NOMO-1 (cell line): Measurements from ENCODE around the gene NTHL1.

Experiments used
- DNase-seq, 2 experiments: peaks; one replicate each; lab custom pipeline; 2025; ENCODE audit not compliant: unreplicated experiment in 2 of 2; lab: John Stamatoyannopoulos, UW

The NTHL1 gene

DNA sequence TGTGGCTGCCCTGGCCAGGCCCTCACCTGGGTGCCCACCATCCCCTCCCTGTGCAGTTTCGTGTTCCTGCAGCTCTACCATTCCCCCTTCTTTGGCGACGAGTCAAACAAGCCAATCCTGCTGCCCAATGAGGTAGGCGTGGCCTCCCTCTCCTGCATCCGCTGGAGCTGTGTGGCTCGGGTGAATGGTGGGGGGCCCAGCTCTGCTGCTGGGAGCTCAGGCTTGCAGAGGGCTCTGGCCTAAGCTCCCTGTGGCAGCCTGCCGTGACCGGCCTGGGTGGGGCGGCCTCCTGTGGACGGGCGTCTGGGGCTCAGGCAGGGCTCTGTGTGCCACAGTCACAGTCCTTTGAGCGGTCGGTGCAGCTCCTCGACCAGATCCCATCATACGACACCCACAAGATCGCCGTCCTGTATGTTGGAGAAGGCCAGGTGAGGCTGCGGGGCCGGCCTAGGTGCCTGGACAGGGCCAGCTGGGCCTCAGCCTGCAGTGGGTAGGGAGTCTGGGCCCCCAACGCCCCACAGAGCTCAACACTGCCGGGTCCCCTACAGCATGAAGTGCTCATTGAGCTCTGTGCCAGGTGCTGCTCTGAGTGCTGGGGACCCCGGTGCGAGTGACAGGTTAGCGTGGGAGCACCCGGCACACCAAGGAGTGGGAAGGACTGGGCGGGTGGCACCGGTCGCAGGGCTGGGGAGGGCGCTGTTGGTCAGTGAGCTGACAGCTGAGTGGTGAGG lies 37.4 kb upstream of the NTHL1 start:
- no peak for DNase-seq

DNA sequence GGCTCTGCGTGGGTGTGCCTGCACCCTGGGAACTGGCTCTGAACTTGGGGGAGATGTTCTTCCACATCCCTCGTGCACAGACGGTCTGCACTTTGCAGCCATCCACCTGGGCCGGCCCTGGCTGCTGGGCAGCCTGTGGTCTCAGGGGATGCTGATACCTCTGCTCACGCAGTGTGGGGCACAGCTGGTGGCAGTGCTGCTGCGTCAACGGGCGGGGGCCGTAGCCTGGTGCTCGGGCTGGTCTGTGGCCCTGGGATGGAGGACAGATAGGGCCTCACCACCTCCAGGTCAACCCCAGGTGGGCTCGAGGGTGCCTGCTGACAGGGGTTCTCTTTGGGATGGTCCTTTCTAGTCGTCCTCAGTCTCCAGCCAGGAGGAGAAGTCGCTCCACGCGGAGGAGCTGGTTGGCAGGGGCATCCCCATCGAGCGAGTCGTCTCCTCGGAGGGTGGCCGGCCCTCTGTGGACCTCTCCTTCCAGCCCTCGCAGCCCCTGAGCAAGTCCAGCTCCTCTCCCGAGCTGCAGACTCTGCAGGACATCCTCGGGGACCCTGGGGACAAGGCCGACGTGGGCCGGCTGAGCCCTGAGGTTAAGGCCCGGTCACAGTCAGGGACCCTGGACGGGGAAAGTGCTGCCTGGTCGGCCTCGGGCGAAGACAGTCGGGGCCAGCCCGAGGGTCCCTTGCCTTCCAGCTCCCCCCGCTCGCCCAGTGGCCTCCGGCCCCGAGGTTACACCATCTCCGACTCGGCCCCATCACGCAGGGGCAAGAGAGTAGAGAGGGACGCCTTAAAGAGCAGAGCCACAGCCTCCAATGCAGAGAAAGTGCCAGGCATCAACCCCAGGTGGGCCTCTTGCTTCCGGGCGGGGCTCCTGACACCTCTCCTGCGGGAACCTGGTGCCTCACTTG lies 36.5 kb upstream of the NTHL1 start:
- DNase-seq: no peak

DNA sequence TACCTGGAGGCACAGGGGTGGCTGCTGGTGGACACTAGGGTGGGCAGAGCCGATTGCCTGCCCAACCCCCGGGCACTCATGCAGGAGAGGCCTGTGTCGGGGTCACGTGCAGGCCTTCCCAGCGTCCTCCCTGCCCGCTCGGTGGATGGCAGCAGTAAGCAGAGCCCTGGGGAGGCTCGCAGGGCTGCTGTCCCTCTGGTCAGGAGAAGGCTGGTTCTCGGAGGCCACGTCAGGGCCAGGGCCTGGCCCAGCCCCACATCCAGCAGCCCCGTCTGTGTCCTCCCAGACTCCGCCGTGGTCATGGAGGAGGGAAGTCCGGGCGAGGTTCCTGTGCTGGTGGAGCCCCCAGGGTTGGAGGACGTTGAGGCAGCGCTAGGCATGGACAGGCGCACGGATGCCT lies 35.8 kb upstream of the NTHL1 start:
- DNase-seq: no peak

DNA sequence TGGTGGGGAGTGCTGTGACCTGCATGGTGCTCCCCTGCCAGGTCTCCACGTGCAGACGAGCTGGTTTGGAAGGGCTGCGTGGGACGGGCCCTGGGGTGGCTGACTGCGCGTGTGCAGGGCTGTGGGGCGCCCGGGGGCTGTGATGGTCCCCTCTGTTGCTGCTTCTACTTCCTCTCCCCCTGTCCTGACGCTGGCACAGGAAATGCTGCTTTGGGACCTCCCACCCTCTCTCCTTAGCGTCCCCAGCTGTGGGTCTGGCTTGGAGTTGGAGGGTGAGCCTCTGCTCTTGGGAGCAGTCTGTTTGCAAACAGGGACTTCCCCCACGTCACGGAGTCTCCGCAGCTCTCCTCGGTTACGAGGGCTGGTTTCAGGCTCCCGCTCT lies 35.3 kb upstream of the NTHL1 start:
- no peak for DNase-seq

DNA sequence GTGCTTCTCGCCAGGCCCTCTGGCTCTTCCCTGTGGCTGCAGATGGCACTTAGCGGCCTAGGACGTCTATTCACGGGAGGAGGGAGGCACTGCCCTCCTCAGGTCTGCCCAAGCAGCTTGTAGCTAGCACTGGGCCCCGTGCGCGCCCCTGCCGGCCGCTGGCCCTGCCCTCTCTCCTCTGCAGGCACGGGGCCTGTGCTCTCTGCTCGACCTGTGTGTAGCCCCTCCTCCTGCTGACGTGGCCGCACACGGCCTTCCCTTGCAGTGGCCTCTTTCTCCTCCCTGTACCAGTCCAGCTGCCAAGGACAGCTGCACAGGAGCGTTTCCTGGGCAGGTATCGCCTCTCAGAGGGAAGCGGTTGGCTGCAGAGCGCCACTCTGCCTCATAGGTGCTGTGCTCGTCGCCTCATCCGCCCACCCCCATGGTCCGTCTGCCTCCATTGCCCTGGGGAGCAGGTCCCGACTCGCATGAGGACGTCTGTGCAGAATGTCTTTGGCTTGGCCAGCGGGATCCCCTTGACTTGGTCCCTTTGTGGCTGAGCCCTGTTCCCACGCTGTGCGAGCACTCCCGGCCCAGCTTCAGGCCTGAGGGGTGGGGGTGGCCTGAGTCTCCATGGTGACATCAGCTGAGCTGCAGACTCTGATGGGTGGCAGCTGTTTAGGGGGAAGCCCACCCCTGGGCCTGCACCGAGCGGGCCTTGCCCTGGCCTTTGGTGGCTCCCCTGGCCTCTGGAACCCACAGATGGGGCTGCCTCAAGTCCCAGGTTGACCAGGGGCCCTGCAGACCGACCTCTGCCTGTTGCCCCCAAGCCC lies 34.7 kb upstream of the NTHL1 start:
- no peak for DNase-seq

DNA sequence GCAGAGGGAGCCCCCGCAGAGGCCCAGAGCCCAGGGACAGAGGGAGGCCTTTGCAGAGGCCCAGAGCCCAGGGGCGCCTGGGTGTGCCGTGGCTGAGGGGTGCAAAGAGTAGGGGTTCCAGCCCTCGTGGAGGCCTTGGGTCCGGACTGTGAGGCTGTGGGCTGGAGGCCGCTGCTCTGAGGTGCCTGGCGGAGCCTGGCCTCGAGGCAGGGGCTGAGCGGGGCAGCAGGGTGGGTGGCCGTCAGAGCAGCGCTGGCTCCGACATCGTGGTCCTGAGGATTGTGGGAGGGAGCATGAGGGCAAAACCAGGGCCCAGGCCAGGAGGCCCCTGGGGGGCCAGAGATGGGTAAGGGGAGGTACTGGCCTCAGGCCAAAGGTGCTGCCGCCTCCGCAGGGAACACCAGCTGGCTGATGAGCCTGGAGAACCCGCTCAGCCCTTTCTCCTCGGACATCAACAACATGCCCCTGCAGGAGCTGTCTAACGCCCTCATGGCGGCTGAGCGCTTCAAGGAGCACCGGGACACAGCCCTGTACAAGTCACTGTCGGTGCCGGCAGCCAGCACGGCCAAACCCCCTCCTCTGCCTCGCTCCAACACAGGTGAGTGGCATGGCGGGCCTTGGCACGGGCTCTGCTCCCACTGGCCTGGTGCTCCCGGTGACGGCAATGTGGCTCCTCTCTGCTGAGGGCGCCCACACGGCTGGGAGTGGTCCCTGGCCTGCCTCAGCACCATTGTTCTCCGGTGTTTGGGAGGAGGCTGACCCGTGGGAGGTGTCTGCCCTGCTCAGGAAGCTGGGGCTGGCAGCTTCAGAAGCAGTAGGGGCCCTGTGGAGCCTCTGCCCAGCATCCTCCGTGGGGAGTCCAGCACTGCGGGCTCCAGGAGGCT lies 33.8 kb upstream of the NTHL1 start:
- no peak for DNase-seq

DNA sequence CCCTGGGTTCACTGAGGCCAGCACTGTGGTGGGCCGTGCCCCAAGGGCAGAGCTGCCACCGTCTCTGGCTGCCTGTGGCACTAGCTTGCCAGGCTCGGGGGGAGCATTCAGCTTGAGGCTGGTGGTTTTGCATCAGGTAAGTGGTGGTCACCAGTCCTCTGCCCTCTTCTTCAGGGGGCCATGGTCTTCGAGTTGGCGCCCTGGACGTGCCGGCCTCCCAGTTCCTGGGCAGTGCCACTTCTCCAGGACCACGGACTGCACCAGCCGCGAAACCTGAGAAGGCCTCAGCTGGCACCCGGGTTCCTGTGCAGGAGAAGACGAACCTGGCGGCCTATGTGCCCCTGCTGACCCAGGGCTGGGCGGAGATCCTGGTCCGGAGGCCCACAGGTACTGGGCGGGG lies 32.4 kb upstream of the NTHL1 start:
- DNase-seq: no peak

DNA sequence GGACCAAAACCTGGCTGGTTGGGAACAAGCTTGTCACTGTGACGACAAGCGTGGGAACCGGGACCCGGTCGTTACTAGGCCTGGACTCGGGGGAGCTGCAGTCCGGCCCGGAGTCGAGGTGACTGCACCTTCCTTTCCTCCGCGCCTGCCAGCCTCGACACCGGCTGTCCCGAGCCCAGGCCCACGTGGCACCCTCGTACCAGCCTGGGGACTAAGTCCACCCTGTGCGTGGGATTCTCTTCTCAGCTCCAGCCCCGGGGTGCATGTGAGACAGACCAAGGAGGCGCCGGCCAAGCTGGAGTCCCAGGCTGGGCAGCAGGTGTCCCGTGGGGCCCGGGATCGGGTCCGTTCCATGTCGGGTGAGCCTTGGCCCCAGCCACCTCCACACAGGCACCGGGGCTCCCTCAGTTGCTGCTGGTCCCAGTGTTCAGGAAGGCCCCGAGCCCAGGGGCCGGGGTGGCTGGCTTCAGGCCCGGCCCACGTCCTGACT lies 31.7 kb upstream of the NTHL1 start:
- no peak for DNase-seq

DNA sequence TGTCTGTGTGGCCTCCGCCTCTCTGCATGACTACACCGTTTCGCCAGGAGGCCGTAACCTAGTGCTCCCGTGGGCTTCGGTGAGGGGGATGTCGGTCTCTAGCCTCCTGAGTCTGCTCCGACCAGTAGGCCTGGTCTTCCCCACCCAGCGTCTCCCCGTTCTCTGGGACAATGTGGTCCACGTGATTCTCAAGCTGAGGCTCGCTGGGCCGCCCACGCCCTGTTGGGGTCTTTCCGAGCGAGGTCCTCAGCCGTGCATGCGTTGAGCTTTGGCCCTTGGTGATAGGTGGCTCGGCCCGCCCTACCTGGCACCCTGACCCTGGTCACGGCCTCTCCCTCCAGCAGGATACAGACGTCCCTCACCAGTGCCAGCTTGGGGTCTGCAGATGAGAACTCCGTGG lies 31.1 kb upstream of the NTHL1 start:
- no peak for DNase-seq

DNA sequence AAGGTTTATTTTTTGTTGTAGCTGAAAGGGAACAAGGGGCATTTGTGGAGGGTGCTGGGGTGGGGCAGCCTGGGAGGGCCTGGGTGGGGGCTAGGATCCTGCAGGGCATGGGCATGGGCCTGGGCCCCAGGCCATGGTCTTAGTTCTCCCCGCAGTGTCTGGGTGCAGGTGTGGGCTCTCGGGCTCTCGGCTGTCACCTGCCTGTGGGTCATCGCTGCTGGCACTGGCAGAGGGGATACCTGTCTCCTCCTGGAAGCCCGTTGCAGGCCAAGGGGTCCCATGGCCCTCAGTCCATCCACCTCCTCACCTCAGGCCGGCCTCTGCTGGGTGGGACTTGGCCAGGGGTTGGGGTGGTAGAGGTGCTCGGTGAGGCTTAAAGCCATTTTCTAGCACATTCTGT lies 30.5 kb upstream of the NTHL1 start:
- DNase-seq: no peak

DNA sequence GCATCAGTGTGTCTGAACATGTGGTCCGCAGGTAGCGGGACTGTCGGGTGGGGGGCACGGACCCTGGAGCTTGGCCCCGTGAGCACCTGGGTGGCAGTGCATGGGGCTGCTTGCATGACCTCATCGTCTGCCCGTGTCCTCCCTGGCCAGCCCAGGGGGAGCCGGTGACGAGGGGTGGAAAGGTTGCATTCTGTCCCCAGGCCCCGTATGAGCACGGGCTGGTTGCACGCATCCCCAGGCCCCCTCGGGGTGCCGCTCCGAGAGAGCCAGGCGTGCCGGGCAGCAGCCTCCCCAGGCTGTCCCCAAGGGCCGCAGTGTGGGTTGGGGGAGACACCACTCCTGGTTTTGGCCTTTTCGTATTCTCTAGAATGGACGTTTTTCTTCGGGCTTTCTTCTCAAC lies 30.1 kb upstream of the NTHL1 start:
- DNase-seq: no peak

DNA sequence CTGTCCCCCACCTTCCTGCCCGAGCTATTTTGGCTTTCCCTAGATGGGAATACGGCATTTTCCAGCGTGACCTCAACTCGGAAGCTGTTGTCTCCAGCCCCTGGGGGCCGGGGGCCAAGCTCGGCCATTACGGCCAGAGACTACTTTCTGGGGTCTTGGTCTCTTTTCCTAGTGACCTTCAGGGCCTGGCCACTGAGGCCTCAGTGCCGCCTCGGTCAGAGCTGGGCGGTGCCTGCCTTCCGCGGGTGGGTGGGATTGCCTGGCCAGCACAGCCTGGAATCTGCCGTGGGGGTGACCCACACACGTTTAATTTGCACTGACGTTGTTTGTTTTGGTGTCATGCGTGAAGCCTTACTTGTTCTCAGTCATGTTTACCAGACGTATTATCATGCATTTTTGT lies 29.4 kb upstream of the NTHL1 start:
- no peak for DNase-seq

DNA sequence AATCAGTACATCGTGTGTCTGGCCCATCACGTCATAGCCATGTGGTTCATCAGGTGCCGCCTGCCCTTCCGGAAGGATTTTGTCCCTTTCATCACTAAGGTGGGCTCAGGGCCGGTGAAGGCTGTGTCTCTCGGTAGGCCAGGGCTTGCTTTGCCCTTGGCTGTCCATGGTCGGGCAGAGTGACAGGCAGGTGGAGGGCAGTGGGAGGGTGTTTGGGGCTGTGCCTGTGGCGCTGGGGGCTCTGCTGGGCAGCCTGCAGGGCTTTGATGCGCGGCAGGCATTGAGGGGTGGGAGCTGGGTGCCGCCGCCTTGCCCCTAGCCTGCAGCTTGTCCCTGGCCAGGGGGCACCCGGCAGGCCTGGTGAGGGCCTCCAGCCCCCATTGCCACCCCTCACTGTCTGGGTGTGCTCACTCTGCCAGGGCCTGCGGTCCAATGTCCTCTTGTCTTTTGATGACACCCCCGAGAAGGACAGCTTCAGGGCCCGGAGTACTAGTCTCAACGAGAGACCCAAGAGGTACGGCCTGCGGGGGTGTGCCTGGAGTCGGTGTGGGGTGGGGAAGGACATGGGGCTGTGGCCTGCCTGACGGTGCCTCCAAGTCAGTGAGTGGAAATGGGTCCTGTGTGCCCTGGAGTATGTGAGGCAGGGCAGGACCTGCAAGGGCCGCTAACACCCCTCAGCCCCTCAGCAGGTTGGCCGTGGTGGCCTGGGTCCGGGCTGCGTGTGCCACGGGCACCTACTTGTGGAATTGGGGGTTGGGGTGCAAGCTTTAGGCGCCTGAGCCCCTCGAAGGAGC lies 28.6 kb upstream of the NTHL1 start:
- no peak for DNase-seq

DNA sequence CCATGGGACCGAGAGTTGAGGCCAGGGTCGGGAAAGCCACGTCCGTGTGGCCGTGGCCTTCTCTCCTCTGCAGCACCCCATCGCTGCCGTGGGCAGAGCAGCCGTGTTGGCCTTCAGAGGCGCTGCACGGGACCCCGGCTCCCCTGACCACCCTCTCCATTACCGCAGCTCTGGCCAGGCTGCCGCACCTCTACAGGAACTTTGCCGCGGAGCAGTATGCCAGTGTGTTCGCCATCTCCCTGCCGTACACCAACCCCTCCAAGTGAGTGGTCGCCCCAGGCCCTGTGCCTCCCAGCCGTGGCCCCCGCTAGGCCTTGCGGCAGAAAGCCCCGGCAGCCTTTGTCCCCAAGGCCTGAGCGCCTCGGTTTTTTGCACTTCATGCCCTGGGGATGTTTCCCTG lies 28.0 kb upstream of the NTHL1 start:
- no peak for DNase-seq

DNA sequence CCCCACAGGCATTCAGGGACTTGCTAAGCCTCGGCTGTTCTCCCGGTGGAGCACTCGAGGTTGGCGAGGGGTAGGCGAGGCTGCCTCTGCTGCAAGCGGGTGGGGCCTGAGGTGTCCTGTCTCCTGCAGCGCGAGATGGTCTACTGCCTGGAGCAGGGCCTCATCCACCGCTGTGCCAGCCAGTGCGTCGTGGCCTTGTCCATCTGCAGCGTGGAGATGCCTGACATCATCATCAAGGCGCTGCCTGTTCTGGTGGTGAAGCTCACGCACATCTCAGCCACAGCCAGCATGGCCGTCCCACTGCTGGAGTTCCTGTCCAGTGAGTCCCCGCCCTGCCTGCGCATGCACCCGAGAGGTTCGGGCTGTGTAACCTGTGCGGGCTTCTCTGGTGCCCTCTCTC lies 26.4 kb upstream of the NTHL1 start:
- no peak for DNase-seq

DNA sequence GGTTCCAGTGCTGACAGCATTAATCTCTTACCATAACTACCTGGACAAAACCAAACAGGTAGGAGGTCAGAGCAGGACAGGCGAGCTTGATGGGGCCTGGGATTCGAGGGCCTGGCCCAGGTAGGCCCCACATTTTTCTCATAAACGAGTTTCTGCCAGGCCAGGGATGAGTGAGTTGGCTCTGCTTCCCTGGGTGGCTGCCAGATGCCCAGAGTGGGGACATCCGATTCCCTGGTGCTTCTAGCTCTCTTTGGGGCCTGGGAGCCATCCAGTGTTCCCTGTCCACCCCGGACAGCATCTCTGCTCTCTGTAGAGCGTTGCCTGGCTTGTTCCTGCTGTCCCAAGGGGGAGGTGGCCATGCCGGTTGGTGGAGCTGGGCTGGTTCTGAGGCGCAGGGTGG lies 25.3 kb upstream of the NTHL1 start:
- DNase-seq: no peak

DNA sequence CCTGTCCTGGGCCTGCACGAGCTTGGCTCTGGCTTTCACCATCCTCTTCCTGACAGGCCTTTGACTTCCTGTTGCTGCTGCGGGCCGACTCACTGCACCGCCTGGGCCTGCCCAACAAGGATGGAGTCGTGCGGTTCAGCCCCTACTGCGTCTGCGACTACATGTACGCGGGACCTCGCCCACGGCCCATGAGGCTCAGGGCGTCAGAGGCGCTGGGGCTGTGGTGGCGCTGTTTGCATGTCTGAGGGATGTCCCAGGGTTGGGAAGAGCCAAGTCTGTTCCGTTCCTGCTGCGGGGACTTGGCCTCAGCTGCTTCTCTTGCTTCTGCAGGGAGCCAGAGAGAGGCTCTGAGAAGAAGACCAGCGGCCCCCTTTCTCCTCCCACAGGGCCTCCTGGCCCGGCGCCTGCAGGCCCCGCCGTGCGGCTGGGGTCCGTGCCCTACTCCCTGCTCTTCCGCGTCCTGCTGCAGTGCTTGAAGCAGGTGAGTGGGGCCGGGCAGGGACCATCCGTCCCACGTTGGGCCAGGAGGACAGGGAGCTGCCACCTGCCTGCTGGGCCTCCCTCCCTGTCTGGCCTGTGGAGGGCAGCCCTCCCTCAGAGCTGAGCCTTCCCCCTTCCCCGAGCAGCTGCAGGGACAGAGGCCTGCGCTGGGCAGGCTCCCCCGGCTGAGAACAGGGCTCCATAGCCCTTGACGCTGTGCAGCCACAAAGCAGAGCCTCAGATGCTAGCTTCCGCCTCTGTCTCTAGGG lies 24.0 kb upstream of the NTHL1 start:
- no peak for DNase-seq

DNA sequence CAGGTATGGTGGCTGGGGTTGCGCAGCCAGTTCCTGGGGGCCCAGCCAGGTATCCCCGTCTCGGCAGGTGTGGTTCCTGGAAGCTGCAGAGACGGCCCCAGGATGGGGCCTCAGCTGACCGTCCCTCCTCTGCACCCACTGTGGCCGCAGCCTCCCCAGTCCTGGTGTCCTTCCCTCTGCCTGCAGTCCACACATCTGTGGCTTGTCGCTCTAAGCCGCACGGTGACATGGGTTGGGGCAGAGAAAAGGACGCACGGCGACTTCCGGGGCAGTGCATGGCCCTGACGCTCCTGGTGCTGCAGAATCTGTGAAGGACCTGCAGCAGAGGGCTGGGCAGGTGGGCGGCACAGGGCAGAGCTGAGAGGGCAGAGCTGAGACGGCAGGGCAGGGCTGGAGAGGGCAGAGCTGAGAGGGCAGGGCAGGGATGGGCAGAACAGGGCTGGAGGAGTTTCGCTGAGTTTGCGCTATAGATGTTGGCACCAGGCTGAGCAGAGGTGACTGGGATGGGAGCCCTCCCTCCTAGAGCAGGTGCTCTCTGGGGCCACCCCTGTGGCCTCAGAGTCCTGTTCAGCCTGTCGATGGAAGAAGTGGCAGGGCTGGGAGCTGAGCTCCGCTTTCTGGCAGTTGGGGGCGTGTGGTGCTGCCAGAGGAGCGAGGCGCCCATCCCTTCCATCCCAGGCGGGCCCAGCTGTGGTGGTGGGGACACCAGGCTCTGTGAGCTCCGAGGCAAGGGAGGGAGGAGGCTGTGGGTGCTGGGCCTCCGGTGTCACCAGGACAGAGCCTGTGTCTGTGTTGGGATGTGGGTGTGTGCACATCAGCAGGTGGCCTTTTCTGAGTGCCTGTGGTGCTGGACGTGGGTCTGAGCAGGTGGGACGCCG lies 23.2 kb upstream of the NTHL1 start:
- no peak for DNase-seq
